ENCODE measurements around the gene C1orf216. TPM values are rescaled to one million over a fixed set of nuclear protein-coding genes. Genes with fewer than 3 reads are reported as not detected.
"Not testable (repeated sequence)": the region's sequence is repeated elsewhere in the genome, so short reads cannot be mapped to it uniquely, and the experiment has no call there.

The C1orf216 gene
- total RNA-seq, result 10 to 100 TPM; 12.9 to 15.0 TPM
- long read RNA-seq, transcript C1orf216-201 (2 exons, 3,218 nt), result major isoform, 24 of 39 reads
- long read RNA-seq, partial matches to known transcripts, result 15 of 39 reads
- long read RNA-seq, other reads (novel, unspliced or antisense), result 0 of 39 reads

- peak; percentile 94 for ATAC-seq
- DNase-seq, result peak; percentile 80
- intact Hi-C loops (cut with DNase I), result no loop called here
Observed at GRCh38 chr1:35718492-35719336, at the start of gene C1orf216. Gene C1orf216 (minus strand): TSS chr1:35718884. CDS start chr1:35716321, 2,563 bp downstream.

GRCh38 chr1:35764283-35764682, 45.6 kb upstream of the C1orf216 start:
- intact Hi-C loops (cut with DNase I), result no loop called here
- ATAC-seq, result no peak
- no peak for DNase-seq

- no peak for ATAC-seq
- no peak for DNase-seq
- intact Hi-C loops (cut with DNase I), result no loop called here
Observed at GRCh38 chr1:35763201-35763600, 44.5 kb upstream of the C1orf216 start.

- intact Hi-C loops (cut with DNase I), result no loop called here
- no peak for ATAC-seq
- DNase-seq, result no peak
Observed at GRCh38 chr1:35762141-35762540, 43.5 kb upstream of the C1orf216 start.

- DNase-seq (no peak), ATAC-seq (no peak)
- intact Hi-C loops (cut with DNase I), result no loop called here
Observed at GRCh38 chr1:35756064-35756463, 37.4 kb upstream of the C1orf216 start.

- ATAC-seq (no peak), DNase-seq (no peak)
- intact Hi-C loops (cut with DNase I), result no loop called here
Observed at GRCh38 chr1:35753626-35754260, 35.1 kb upstream of the C1orf216 start.

GRCh38 chr1:35748326-35748725, 29.6 kb upstream of the C1orf216 start:
- intact Hi-C loops (cut with DNase I), result no loop called here
- no peak for ATAC-seq
- DNase-seq, result no peak

GRCh38 chr1:35745124-35745730, 26.5 kb upstream of the C1orf216 start:
- DNase-seq, result no peak
- intact Hi-C loops (cut with DNase I), result no loop called here
- no peak for ATAC-seq

- ATAC-seq, result no peak
- no peak for DNase-seq
Observed at GRCh38 chr1:35737120-35737519, 18.4 kb upstream of the C1orf216 start.

GRCh38 chr1:35727434-35728040, 8.9 kb upstream of the C1orf216 start:
- DNase-seq (no peak), ATAC-seq (no peak)
- intact Hi-C loops (cut with DNase I), result loop anchor here (2.0 to 5.0 kb wide), 3 partner anchors 159 to 275 kb away; no protein-coding TSS in a partner anchor

More at GRCh38 chr1:35737120-35737519, 18.4 kb upstream of the C1orf216 start:
- intact Hi-C loops (cut with DNase I), result no loop called here

GRCh38 chr1:35726450-35727433, 8.1 kb upstream of the C1orf216 start:
- ATAC-seq (peak; percentile 89 to 91), DNase-seq (peak; percentile 61)
- intact Hi-C loops (cut with DNase I), result loop anchor here (2.0 to 5.0 kb wide), 3 partner anchors 158 to 274 kb away; no protein-coding TSS in a partner anchor

- ATAC-seq (peak in 1 of 2 donors; percentile 50), DNase-seq (no peak)
- intact Hi-C loops (cut with DNase I), result loop anchor here (5.0 kb wide), 2 partner anchors 158 to 273 kb away; no protein-coding TSS in a partner anchor
Observed at GRCh38 chr1:35725596-35725995, 6.9 kb upstream of the C1orf216 start.

- ATAC-seq, result peak; percentile 60 to 71
Observed at GRCh38 chr1:35717911-35718476, 690 bp downstream of the C1orf216 start.

GRCh38 chr1:35715568-35716002, 3.1 kb downstream of the C1orf216 start:
- intact Hi-C loops (cut with DNase I), result no loop called here
- ATAC-seq, result peak; percentile 24 to 36
- DNase-seq, result peak; percentile 74

More at GRCh38 chr1:35717911-35718476, 690 bp downstream of the C1orf216 start:
- peak; percentile 74 for DNase-seq
- intact Hi-C loops (cut with DNase I), result no loop called here

- intact Hi-C loops (cut with DNase I), result no loop called here
- ATAC-seq, result no peak
Observed at GRCh38 chr1:35714921-35715567, 3.6 kb downstream of the C1orf216 start.

GRCh38 chr1:35711098-35711497, 7.6 kb downstream of the C1orf216 start:
- DNase-seq; intact Hi-C loops (cut with DNase I); ATAC-seq: not testable (repeated sequence)

More at GRCh38 chr1:35714921-35715567, 3.6 kb downstream of the C1orf216 start:
- DNase-seq, result no peak

GRCh38 chr1:35708952-35709351, 9.7 kb downstream of the C1orf216 start:
- DNase-seq (no peak), ATAC-seq (no peak)
- intact Hi-C loops (cut with DNase I), result no loop called here
